GM21447 (cell line): ENCODE measurements around the gene SRPRB.

Experiments
- ATAC-seq: cut with Tn5 transposase; IDR thresholded peaks from one replicate; pipeline ENCODE4 v1.9.1; 2021; ENCODE audit not compliant: unreplicated experiment

Gene SRPRB

DNA sequence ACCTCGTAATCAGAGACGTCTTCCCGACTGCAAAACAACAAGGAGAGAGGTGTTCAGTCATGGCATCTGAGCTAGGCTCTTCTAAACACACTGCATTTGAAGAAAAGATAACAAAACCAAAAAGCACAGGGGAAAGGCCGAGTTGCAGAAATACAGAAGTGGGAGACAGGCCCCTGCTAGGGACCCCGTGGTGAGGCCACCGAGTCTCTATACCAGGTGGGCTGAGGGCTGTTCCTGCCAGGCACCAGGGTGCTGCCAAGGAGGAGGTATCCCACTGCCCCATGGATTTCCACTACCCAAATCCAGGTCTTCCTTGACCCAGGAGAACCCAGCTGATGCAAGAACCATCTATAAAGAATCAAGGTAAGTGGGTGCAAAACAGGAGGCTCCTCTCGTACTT is 59.0 kb downstream of the SRPRB start:
- no peak for ATAC-seq

DNA sequence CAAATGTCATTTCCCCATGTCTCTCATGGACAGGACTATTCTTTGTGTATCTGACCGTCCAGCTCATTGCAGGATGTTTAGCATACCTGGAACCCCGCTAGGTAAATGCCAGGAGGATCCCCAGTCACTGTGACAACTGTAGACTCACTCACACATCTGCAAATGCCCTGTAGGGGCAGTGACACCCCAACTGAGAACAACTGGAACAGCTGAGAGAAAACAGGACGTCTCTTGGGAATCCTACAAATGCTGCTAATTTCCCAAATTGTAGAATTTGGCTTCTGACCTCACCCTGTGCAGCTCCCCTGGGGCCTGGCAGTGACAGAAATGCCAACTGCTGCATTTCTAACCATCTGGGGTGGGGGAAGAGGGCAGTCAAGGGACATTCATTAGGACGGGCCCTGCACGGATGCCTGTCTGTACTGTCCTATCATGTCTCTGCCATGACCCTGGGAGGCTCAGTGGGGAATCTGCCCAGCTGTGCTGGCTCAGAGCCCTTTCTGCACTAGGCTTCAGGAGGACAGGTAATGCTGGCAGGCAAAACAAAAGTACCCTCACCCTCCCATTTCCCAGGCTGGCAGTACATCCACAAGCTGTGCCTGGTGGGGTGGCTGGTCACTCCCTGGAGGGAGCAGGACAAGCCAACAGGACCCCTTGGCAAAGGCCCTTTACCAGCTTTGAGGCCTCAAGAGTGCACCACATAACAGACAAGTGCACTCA is 59.7 kb downstream of the SRPRB start:
- ATAC-seq = no peak

DNA sequence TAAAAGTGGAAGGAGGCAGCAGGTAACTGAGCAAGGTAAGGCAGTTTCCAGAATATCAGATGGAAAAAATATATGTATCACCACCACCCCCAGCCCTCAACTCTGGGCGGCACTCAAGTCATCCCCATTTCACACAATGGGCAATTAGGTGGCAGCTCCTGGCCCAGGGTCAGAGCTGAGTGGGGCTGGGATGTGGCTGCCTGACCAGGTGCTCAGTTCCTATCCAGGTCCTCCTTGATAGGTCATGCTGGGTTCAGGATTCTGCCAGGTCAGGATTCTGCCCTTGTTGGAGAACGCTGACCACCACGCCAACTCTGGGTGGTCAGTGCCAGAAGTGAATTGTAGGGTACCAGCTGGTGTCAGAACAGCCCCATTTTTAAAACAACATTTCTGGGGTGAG is 60.5 kb downstream of the SRPRB start:
- ATAC-seq = no peak

DNA sequence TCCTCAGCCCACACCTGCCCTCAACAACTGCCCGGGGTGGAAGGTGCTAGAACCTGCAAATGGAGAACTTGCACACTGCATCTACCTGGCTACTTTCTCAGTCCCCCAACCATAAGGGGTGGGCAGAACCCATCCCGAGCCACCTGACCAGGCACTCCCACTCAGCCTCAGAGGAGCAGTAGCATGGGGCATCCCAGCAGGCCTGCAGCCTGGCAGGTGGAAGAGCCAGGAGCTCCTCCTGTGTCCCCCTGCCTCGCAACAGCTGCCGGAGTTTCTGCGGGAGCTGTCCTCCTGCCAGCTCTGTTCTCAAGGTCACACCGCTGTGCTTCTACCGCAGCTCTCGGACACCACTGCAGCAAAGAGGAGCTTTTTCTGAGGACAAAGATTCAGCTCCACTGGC is 62.6 kb downstream of the SRPRB start:
- ATAC-seq = no peak

DNA sequence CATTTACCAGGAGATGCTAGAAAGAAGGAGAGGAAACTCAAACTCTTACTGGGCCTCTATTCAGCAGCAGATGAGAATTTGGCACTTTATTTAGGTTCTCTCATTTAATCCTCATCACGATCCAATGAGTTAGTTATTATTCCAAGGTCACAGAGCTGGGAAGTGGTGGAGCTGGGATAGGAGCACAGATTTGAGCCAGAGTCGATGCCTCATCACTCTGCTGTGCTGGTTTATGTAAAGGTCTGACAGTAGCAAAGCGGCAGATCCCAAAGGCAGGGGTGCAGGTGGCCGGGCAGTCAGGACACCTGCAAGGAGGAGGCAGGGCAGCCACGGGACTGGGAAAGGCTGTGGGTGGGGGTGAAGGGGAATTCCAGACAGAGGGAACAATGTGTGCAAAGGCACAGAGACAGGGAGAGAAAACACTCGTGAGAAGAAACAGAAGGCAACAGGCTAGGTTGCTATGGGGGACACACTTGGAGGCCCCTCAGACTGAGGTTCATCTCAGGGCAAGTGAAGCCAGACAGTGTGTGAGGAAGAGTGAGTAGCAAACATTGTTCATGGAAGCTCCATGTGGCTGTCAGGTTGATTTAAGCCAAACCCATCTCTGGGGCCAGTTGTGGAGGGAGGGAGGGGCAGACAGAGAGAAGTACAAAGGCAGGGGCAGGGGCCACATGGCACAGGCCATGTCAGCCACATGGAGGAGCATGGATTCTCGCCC is 63.3 kb downstream of the SRPRB start:
- no peak for ATAC-seq

DNA sequence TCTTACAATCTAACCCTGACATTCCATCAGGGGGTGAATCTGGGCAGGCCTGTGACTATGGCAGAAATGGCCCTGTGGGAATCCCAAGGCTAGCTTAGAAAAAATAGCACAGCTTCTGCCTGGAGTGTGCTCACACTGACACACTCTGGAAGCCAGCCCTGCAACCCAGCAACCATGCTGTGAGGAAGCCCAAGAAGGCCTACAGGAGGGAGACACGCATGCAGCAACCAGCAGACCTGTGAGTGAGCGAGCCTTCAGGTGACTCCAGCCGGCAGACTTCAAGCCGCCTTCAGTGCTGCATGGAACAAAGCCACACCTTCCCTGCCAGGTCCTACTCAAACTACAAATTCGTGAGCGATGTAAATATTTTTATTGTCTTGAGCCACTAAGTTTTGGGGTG is 64.0 kb downstream of the SRPRB start:
- ATAC-seq = no peak

DNA sequence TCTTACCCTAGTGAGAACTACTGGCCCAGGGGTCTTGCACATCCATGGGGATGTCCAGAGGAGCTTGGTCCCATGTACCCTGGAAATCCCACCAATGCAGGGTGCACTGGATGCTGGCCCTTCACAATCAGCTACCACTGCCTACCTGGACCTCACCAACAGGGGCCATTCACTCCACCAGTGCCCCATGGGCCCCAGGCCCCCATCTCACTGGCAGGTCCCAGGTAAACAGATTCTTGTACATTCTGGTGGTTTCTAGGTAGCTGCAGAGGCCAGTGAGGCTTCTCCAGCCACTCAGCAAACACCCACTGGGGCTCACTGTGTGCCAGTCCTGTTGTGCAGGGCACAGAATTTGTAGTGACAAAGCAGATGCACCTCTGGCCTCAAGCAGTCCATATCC is 65.2 kb downstream of the SRPRB start:
- ATAC-seq = no peak
